Fibroblast of mammary gland (primary cell): ENCODE results near the gene MALT1.

ENCODE experiments used
- DNase-seq: peaks from one replicate; pipeline ENCODE4 v3.0.0-alpha.2; 2010; ENCODE audit warnings: low read depth
- H3K4me3 ChIP-seq: 2 replicates; pipeline ENCODE4 v1.5.1; 2011; ENCODE audit warnings: low read depth, mild to moderate bottlenecking, low read length, moderate library complexity; ENCODE audit not compliant: control insufficient read depth
- CTCF ChIP-seq: conservative IDR thresholded peaks from 2 replicates; pipeline ENCODE4 v1.5.1; 2011; ENCODE audit warnings: low read depth, low read length, inconsistent platforms; ENCODE audit not compliant: control insufficient read depth, insufficient read depth

MALT1 gene

GRCh38 chr18:58690259-58690658 is 19.0 kb downstream of the MALT1 start:
- TF ChIP-seq CTCF = no peak
- DNase-seq = no peak
- no peak overlapping the region for H3K4me3 ChIP-seq

- DNase-seq = no peak
- H3K4me3 ChIP-seq = no peak overlapping the region
- TF ChIP-seq CTCF = no peak
These were observed 20.0 kb downstream of the MALT1 start for GRCh38 chr18:58691256-58691655.

- no peak overlapping the region for H3K4me3 ChIP-seq
- no peak for TF ChIP-seq CTCF
- DNase-seq = no peak
These were observed 21.3 kb downstream of the MALT1 start for GRCh38 chr18:58692422-58693185.

GRCh38 chr18:58694221-58694620 is 23.0 kb downstream of the MALT1 start:
- H3K4me3 ChIP-seq = no peak overlapping the region
- no peak for DNase-seq
- no peak for TF ChIP-seq CTCF

GRCh38 chr18:58694720-58695468 is 23.6 kb downstream of the MALT1 start:
- DNase-seq = no peak
- no peak for TF ChIP-seq CTCF
- no peak overlapping the region for H3K4me3 ChIP-seq

GRCh38 chr18:58695772-58696171 is 24.5 kb downstream of the MALT1 start:
- no peak overlapping the region for H3K4me3 ChIP-seq
- no peak for DNase-seq
- no peak for TF ChIP-seq CTCF
